Measurements from ENCODE around the gene SPINK14. TPM values are rescaled to one million over a fixed set of nuclear protein-coding genes. Genes with fewer than 3 reads are reported as not detected.

SPINK14 gene
- total RNA-seq, 1 donor from 2014 or later: not detected

- H3K9ac ChIP-seq: no peak overlapping the region
- H4K20me1 ChIP-seq (ENCODE audit: low read depth): no peaks in the 10 kb centered on the region
- H3K4me3 Mint-ChIP-seq: no peak overlapping the region
- no peak overlapping the region for H2AFZ ChIP-seq (replicated peaks)
- DNase-seq (ENCODE audit: low spot score): no peak
- H3K4me2 ChIP-seq: no peak overlapping the region
- no peaks in the 10 kb centered on the region for H3K79me2 ChIP-seq (ENCODE audit: low read depth)
- no peaks in the 10 kb centered on the region for H3K27me3 ChIP-seq
- TF ChIP-seq, protein P1, sequence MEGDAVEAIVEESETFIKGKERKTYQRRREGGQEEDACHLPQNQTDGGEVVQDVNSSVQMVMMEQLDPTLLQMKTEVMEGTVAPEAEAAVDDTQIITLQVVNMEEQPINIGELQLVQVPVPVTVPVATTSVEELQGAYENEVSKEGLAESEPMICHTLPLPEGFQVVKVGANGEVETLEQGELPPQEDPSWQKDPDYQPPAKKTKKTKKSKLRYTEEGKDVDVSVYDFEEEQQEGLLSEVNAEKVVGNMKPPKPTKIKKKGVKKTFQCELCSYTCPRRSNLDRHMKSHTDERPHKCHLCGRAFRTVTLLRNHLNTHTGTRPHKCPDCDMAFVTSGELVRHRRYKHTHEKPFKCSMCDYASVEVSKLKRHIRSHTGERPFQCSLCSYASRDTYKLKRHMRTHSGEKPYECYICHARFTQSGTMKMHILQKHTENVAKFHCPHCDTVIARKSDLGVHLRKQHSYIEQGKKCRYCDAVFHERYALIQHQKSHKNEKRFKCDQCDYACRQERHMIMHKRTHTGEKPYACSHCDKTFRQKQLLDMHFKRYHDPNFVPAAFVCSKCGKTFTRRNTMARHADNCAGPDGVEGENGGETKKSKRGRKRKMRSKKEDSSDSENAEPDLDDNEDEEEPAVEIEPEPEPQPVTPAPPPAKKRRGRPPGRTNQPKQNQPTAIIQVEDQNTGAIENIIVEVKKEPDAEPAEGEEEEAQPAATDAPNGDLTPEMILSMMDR (IDR thresholded peaks at IDR 0.05): no peak
- TF ChIP-seq EZH2phosphoT487 (IDR thresholded peaks at IDR 0.05): no peak
- no peak for TF ChIP-seq EZH2 (IDR thresholded peaks at IDR 0.05)
- H3K4me1 ChIP-seq: no peaks in the 10 kb centered on the region
- H3K27ac ChIP-seq: no peak overlapping the region
- H3K36me3 Mint-ChIP-seq: no peaks in the 10 kb centered on the region
- H3K27ac Mint-ChIP-seq: no peak overlapping the region
- H3K9me3 ChIP-seq (ENCODE audit: low read depth): no peaks in the 10 kb centered on the region
- H3K27me3 Mint-ChIP-seq (ENCODE audit: insufficient read depth, low read depth): no peaks in the 10 kb centered on the region
- H3K4me3 ChIP-seq: no peak overlapping the region
- no peaks in the 10 kb centered on the region for H3F3A ChIP-seq (ENCODE audit: low read depth)
- H3K4me1 Mint-ChIP-seq: no peaks in the 10 kb centered on the region
- no peaks in the 10 kb centered on the region for H3K36me3 ChIP-seq
- no peaks in the 10 kb centered on the region for H3K9me3 Mint-ChIP-seq
These were observed 55.9 kb downstream of the SPINK14 start for GRCh38 chr5:148224117-148224742.

Small RNAs within 50 kb of the gene (small RNA-seq; reads per million reads assigned to genes)
- gene HMGN1P16: not detected

Other genes starting within 250 kb of the SPINK14 start
- 13.7 and 18.1 TPM in 2 replicates for gene SPINK5, start 104.6 kb upstream of the SPINK14 start, total RNA-seq (ENCODE audit: low replicate concordance)
- not detected in 2 replicates for gene SPINK6, start 34.5 kb downstream of the SPINK14 start, total RNA-seq (ENCODE audit: low replicate concordance)
- gene MARCOL, start 70.0 kb downstream of the SPINK14 start, total RNA-seq (ENCODE audit: low replicate concordance): not detected in 2 replicates
- gene SPINK13, start 100.2 kb downstream of the SPINK14 start, total RNA-seq (ENCODE audit: low replicate concordance): not detected in 2 replicates
- gene SPINK7, start 143.9 kb downstream of the SPINK14 start, total RNA-seq (ENCODE audit: low replicate concordance): not detected in 2 replicates
- gene SPINK9, start 167.0 kb downstream of the SPINK14 start, total RNA-seq (ENCODE audit: low replicate concordance): not detected in 2 replicates
- 44.9 and 64.6 TPM in 2 replicates for gene FBXO38, start 215.4 kb downstream of the SPINK14 start, total RNA-seq (ENCODE audit: low replicate concordance)